Panc1 (cell line): Measurements from ENCODE around the gene SLC4A4. TPM values are rescaled to one million over a fixed set of nuclear protein-coding genes. Genes with fewer than 3 reads are reported as not detected.
A peak's percentile ranks its signal among the peaks of the same experiment; 100 is the strongest.

ENCODE experiments used
- ATAC-seq: fragments of 200-7000 bp; cut with Tn5 transposase; 2 replicates; pipeline ENCODE4 v1.9.1; 2020; ENCODE audit warnings: mild to moderate bottlenecking, moderate library complexity
- BruUV-seq: library from RNA; stranded (reverse); fragments of 400-500 nt; replicated peaks from 2 replicates; lab custom pipeline; 2021; lab: Mats Ljungman, UMichigan
- CTCF ChIA-PET: fragments of 300-600 bp; sonication (Branson Sonifier 250); formaldehyde crosslinking; loops from one replicate; lab custom pipeline; 2022; ENCODE audit warnings: antibody characterized with exemption; lab: Charles Lee
- POLR2A ChIA-PET: fragments of 300-600 bp; sonication (Branson Sonifier 250); formaldehyde crosslinking; loops from one replicate; lab custom pipeline; 2022; ENCODE audit warnings: antibody characterized with exemption; lab: Charles Lee
- DNase-seq: peaks from one replicate; pipeline ENCODE4 v3.0.0-alpha.2; 2010; ENCODE audit warnings: low read depth, low spot score
- H3K27ac ChIP-seq: 2 replicates; pipeline ENCODE4 v1.5.1; 2011; ENCODE audit warnings: mild to moderate bottlenecking, low read length, inconsistent platforms
- H3K27me3 ChIP-seq: fragments of 200-500 bp; sonication (Bioruptor generic); 2 replicates; pipeline ENCODE4 v1.6.0; 2014; ENCODE audit warnings: low read length, inconsistent platforms; ENCODE audit not compliant: control insufficient read depth, insufficient read depth
- H3K36me3 ChIP-seq: fragments of 200-500 bp; sonication (Bioruptor generic); 2 replicates; pipeline ENCODE4 v1.5.1; 2014; ENCODE audit warnings: inconsistent platforms, mild to moderate bottlenecking, low read length, moderate library complexity; ENCODE audit not compliant: control insufficient read depth, insufficient read depth
- H3K4me1 ChIP-seq: 2 replicates; pipeline ENCODE4 v1.5.1; 2011; ENCODE audit warnings: inconsistent platforms, mild to moderate bottlenecking, low read length, moderate library complexity; ENCODE audit not compliant: control insufficient read depth, insufficient read depth
- H3K4me3 ChIP-seq, 2 experiments: 2 replicates each; pipeline ENCODE4 v1.5.1; 2011 to 2012; ENCODE audit warnings: low read depth in 2 of 2, low read length in 2 of 2, mild to moderate bottlenecking in 2 of 2, inconsistent platforms in 1 of 2, moderate library complexity in 1 of 2
- H3K9me3 ChIP-seq: fragments of 200-500 bp; sonication (Bioruptor generic); 2 replicates; pipeline ENCODE4 v1.5.1; 2014; ENCODE audit warnings: low read depth, mild to moderate bottlenecking, inconsistent platforms, low read length, moderate library complexity; ENCODE audit not compliant: control insufficient read depth, insufficient read depth
- POLR2AphosphoS5 ChIP-seq: IDR thresholded peaks from 2 replicates; pipeline ENCODE4 v1.6.1; 2012; ENCODE audit warnings: mild to moderate bottlenecking, low read depth, low read length, moderate library complexity
- SIN3A ChIP-seq: IDR thresholded peaks from 2 replicates; pipeline ENCODE4 v1.6.1; 2012; ENCODE audit warnings: low read depth, mild to moderate bottlenecking, low read length, moderate library complexity, borderline replicate concordance; ENCODE audit not compliant: insufficient read depth
- TCF7L2 ChIP-seq: IDR thresholded peaks from 2 replicates; pipeline ENCODE4 v1.6.1; 2011; ENCODE audit warnings: mild to moderate bottlenecking, low read depth, low read length, inconsistent platforms
- in situ Hi-C: cut with HindIII; loops from 2 replicates; pipeline ENCODE4 v1.10.0; 2016; ENCODE audit warnings: low sequenced_read_pairs, low pct_unique_long_range_greater_than_20kb
- intact Hi-C: fragments of 100-400 bp; cut with micrococcal nuclease; formaldehyde crosslinking; loops from one replicate; pipeline ENCODE4 v1.10.0; 2022; ENCODE audit not compliant: unreplicated experiment
- total RNA-seq: library from RNA; stranded (reverse); gene quantifications from one replicate; pipeline ENCODE4 v1.2.1, GENCODE V29; 2021; ENCODE audit not compliant: unreplicated experiment
- TF ChIP-seq, protein P1 (sequence below), 2 experiments: IDR thresholded peaks; 2 replicates each; pipeline ENCODE4 v1.6.1; 2011 to 2012; ENCODE audit warnings: low read depth in 2 of 2, control low read depth in 1 of 2, low read length in 1 of 2, mild to moderate bottlenecking in 1 of 2, moderate library complexity in 1 of 2; ENCODE audit not compliant: insufficient read depth in 1 of 2
- TF ChIP-seq, protein P2 (sequence below): fragments of 450-650 bp; IDR thresholded peaks from 2 replicates; pipeline ENCODE4 v1.5.1; 2017; ENCODE audit warnings: mild to moderate bottlenecking

SLC4A4 gene
- total RNA-seq, 1 experiment from 2014 or later, result 0.26 TPM

DNA sequence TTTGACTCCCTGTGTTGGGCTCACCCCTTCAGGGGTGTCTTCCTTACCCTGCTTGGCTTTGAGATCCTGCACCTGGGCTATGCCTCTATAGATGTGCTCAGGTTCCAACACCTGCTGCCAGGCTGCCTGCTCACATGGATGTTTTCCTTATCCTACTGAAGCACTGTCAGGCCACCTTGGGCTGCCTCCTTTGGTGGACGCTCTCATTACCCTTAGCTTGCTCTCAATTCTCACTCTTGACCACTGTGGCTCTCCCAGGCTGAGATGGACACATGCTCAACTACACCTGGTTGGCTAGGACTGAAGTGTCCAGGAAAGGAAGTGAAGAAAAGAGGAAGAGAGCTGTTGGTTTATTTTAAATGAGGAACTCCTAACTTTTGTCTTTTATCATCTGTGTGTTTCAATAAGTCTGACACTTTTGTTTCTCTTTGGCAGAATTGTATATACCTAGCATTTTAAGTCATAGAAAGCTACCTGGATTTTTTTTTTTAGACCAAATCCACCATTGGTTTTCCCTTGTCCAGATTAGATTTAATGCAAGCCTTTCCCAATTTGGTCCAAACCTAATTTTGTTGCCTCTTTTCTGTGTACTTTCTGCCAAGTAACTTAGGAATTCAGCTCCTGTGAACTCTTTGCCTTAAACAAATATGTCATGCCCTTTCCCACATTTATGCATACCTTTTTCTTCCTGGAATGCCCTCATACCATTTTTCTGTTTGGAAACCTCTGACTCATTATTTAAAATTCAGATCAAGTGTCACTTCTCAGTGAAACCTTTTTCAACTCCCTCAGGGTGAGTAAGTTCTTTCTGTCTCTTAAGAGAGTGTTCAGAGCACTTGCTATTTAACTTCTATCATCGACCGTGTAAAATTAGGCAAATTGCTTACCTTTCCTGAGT, 269.2 kb downstream of the SLC4A4 start:
- in situ Hi-C loops (no loop called here), intact Hi-C loops (no loop called here)
- ChIA-PET POLR2A (no interaction called here), CTCF (no interaction called here)
- BruUV-seq, result no TSS peak
- no peaks in the 10 kb centered on the region for H3K4me1 ChIP-seq
- no peaks in the 10 kb centered on the region for H3K27me3 ChIP-seq
- no peak overlapping the region for H3K4me3 ChIP-seq
- H3K27ac ChIP-seq, result no peak overlapping the region
- TF ChIP-seq, protein P1, sequence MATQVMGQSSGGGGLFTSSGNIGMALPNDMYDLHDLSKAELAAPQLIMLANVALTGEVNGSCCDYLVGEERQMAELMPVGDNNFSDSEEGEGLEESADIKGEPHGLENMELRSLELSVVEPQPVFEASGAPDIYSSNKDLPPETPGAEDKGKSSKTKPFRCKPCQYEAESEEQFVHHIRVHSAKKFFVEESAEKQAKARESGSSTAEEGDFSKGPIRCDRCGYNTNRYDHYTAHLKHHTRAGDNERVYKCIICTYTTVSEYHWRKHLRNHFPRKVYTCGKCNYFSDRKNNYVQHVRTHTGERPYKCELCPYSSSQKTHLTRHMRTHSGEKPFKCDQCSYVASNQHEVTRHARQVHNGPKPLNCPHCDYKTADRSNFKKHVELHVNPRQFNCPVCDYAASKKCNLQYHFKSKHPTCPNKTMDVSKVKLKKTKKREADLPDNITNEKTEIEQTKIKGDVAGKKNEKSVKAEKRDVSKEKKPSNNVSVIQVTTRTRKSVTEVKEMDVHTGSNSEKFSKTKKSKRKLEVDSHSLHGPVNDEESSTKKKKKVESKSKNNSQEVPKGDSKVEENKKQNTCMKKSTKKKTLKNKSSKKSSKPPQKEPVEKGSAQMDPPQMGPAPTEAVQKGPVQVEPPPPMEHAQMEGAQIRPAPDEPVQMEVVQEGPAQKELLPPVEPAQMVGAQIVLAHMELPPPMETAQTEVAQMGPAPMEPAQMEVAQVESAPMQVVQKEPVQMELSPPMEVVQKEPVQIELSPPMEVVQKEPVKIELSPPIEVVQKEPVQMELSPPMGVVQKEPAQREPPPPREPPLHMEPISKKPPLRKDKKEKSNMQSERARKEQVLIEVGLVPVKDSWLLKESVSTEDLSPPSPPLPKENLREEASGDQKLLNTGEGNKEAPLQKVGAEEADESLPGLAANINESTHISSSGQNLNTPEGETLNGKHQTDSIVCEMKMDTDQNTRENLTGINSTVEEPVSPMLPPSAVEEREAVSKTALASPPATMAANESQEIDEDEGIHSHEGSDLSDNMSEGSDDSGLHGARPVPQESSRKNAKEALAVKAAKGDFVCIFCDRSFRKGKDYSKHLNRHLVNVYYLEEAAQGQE (IDR thresholded peaks at IDR 0.05; ENCODE audit: insufficient read depth in 1 of 2, low read depth in 2 of 2, low read length in 1 of 2), result no peak
- TF ChIP-seq, protein P2, sequence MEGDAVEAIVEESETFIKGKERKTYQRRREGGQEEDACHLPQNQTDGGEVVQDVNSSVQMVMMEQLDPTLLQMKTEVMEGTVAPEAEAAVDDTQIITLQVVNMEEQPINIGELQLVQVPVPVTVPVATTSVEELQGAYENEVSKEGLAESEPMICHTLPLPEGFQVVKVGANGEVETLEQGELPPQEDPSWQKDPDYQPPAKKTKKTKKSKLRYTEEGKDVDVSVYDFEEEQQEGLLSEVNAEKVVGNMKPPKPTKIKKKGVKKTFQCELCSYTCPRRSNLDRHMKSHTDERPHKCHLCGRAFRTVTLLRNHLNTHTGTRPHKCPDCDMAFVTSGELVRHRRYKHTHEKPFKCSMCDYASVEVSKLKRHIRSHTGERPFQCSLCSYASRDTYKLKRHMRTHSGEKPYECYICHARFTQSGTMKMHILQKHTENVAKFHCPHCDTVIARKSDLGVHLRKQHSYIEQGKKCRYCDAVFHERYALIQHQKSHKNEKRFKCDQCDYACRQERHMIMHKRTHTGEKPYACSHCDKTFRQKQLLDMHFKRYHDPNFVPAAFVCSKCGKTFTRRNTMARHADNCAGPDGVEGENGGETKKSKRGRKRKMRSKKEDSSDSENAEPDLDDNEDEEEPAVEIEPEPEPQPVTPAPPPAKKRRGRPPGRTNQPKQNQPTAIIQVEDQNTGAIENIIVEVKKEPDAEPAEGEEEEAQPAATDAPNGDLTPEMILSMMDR, result no peak
- no peak for TF ChIP-seq SIN3A
- TF ChIP-seq TCF7L2, result no peak
- no peak for TF ChIP-seq POLR2AphosphoS5
- ATAC-seq (peak; percentile 82), DNase-seq (peak; percentile 35)
- H3K9me3 ChIP-seq, result no peaks in the 10 kb centered on the region
- no peaks in the 10 kb centered on the region for H3K36me3 ChIP-seq

DNA sequence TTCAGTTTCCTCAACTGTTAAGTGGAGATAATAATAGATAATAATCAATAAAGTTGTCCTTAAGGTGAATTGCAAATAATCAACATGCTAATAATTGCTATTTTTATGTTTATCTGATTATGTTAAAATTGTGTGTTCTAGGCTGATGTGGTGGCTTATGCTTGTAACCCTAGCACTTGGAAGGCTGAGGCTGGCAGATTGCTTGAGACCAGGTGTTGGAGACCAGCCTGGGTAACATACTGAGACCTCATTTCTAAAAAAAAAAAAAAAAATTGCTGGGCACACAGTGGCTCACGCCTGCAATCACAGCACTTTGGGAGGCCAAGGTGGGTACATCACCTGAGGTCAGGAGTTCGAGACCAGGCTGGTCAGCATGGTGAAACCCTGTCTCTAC, 269.9 kb downstream of the SLC4A4 start:
- Histone ChIP-seq H3K27ac (no peak overlapping the region), H3K27me3 (no peaks in the 10 kb centered on the region), H3K4me3 (no peak overlapping the region), H3K9me3 (no peaks in the 10 kb centered on the region), H3K4me1 (no peaks in the 10 kb centered on the region), H3K36me3 (no peaks in the 10 kb centered on the region)
- in situ Hi-C loops (no loop called here), intact Hi-C loops (no loop called here)
- TF ChIP-seq TCF7L2 (no peak), SIN3A (no peak), POLR2AphosphoS5 (no peak)
- TF ChIP-seq, protein P2, result no peak
- TF ChIP-seq, protein P1 (IDR thresholded peaks at IDR 0.05; ENCODE audit: insufficient read depth in 1 of 2, low read depth in 2 of 2, low read length in 1 of 2), result no peak
- BruUV-seq, result no TSS peak
- no peak for ATAC-seq
- POLR2A ChIA-PET, result no interaction called here
- CTCF ChIA-PET, result no interaction called here
- no peak for DNase-seq
